ENCODE measurements around the gene EPHA3.
"Not testable (repeated sequence)": the region's sequence is repeated elsewhere in the genome, so short reads cannot be mapped to it uniquely, and the experiment has no call there.

Gene EPHA3

GRCh38 chr3:89289574-89290190, 182.3 kb downstream of the EPHA3 start:
- DNase-seq: no peak

GRCh38 chr3:89297199-89297598, 189.8 kb downstream of the EPHA3 start:
- no peak for DNase-seq

GRCh38 chr3:89300526-89300925, 193.1 kb downstream of the EPHA3 start:
- no peak for DNase-seq

- DNase-seq: no peak
These were observed 193.6 kb downstream of the EPHA3 start for GRCh38 chr3:89300981-89301380.

GRCh38 chr3:89303701-89304100, 196.3 kb downstream of the EPHA3 start:
- no peak for DNase-seq

- DNase-seq: no peak
These were observed 199.1 kb downstream of the EPHA3 start for GRCh38 chr3:89306540-89306939.

- DNase-seq: no peak
These were observed 204.2 kb downstream of the EPHA3 start for GRCh38 chr3:89311581-89311980.

- no peak for DNase-seq
These were observed 204.7 kb downstream of the EPHA3 start for GRCh38 chr3:89312141-89312540.

GRCh38 chr3:89314454-89315098, 207.2 kb downstream of the EPHA3 start:
- peak; percentile 60 for DNase-seq

- DNase-seq: no peak
These were observed 208.5 kb downstream of the EPHA3 start for GRCh38 chr3:89315750-89316470.

- DNase-seq: no peak
These were observed 212.8 kb downstream of the EPHA3 start for GRCh38 chr3:89320186-89320585.

- no peak for DNase-seq
These were observed 219.6 kb downstream of the EPHA3 start for GRCh38 chr3:89326997-89327396.

- no peak for DNase-seq
These were observed 225.0 kb downstream of the EPHA3 start for GRCh38 chr3:89332386-89332785.

GRCh38 chr3:89332793-89333192, 225.4 kb downstream of the EPHA3 start:
- no peak for DNase-seq

GRCh38 chr3:89335693-89336092, 228.3 kb downstream of the EPHA3 start:
- DNase-seq: no peak

GRCh38 chr3:89340408-89340807, 233.0 kb downstream of the EPHA3 start:
- DNase-seq: no peak

- no peak for DNase-seq
These were observed 236.7 kb downstream of the EPHA3 start for GRCh38 chr3:89344076-89344475.

- not testable (repeated sequence) for DNase-seq
These were observed 243.5 kb downstream of the EPHA3 start for GRCh38 chr3:89350935-89351334.

GRCh38 chr3:89353465-89353864, 246.0 kb downstream of the EPHA3 start:
- no peak for DNase-seq

GRCh38 chr3:89358281-89358680, 250.9 kb downstream of the EPHA3 start:
- no peak for DNase-seq

GRCh38 chr3:89360156-89360555, 252.7 kb downstream of the EPHA3 start:
- DNase-seq: no peak

GRCh38 chr3:89362496-89362895, 255.1 kb downstream of the EPHA3 start:
- no peak for DNase-seq

GRCh38 chr3:89363171-89363570, 255.8 kb downstream of the EPHA3 start:
- DNase-seq: no peak

GRCh38 chr3:89364314-89364713, 256.9 kb downstream of the EPHA3 start:
- no peak for DNase-seq
